ENCODE measurements around the gene TNS1. TPM values are rescaled to one million over a fixed set of nuclear protein-coding genes. Genes with fewer than 3 reads are reported as not detected.

The TNS1 gene
- total RNA-seq, 1 donor, result 48.9 TPM

DNA sequence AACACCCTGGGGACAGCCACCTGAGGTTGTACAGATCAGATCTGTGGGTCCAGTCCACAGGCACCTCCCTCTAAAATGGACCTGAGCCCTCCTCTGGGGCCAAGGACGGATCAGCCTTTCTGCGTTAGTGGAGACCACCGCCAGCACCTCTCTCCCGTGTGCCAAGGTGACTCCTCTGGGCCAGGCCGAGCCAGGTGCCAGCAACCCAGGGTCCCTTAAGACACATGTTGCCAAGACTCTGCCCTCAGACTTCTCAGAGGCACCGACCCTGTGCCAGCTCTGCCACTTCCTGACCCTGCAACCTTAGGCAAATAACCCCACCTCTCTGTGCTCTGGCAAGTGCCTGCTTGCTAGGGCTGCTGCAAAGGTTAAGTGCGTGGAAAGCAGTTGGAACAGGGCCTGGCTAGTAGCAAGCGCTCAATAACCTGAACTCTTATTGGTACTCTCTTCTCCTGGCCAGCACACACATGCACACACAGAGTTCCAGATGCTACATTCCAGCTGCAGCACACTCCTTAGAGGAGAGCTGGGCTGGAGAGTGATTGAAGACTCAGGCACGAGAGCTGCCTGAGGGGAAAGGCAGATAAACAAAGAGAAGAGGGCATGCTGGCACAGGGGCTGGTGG, 105.6 kb downstream of the TNS1 start:
- TF ChIP-seq, protein P1, sequence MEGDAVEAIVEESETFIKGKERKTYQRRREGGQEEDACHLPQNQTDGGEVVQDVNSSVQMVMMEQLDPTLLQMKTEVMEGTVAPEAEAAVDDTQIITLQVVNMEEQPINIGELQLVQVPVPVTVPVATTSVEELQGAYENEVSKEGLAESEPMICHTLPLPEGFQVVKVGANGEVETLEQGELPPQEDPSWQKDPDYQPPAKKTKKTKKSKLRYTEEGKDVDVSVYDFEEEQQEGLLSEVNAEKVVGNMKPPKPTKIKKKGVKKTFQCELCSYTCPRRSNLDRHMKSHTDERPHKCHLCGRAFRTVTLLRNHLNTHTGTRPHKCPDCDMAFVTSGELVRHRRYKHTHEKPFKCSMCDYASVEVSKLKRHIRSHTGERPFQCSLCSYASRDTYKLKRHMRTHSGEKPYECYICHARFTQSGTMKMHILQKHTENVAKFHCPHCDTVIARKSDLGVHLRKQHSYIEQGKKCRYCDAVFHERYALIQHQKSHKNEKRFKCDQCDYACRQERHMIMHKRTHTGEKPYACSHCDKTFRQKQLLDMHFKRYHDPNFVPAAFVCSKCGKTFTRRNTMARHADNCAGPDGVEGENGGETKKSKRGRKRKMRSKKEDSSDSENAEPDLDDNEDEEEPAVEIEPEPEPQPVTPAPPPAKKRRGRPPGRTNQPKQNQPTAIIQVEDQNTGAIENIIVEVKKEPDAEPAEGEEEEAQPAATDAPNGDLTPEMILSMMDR (IDR thresholded peaks at IDR 0.05; ENCODE audit: extremely low read depth, low read depth, low read length), result no peak
- peaks cover 20% of the 10 kb centered on the region for H3K4me1 ChIP-seq (ENCODE audit: insufficient read depth, low read length)
- DNase-seq (ENCODE audit: insufficient read length, low spot score, missing footprints), result peak; percentile 41
- H3K36me3 ChIP-seq (ENCODE audit: insufficient read depth, low read length), result peaks cover 72% of the 10 kb centered on the region
- peaks cover 22% of the 10 kb centered on the region for H3K79me2 ChIP-seq (ENCODE audit: insufficient read depth, low read length)
- no peak overlapping the region for H2AFZ ChIP-seq (ENCODE audit: low read length)
- peaks cover 52% of the 10 kb centered on the region for H4K20me1 ChIP-seq (ENCODE audit: insufficient read depth, low read length)
- no peak overlapping the region for H3K27ac ChIP-seq (ENCODE audit: low read depth, low read length)
- H3K4me3 ChIP-seq (ENCODE audit: insufficient read depth, low read length), result no peak overlapping the region
- no peaks in the 10 kb centered on the region for H3K27me3 ChIP-seq (ENCODE audit: insufficient read depth, low read length)
- no peak overlapping the region for H3K4me2 ChIP-seq (ENCODE audit: insufficient read depth, low read length)
- H3K9me3 ChIP-seq (ENCODE audit: low read depth, low read length), result no peaks in the 10 kb centered on the region

DNA sequence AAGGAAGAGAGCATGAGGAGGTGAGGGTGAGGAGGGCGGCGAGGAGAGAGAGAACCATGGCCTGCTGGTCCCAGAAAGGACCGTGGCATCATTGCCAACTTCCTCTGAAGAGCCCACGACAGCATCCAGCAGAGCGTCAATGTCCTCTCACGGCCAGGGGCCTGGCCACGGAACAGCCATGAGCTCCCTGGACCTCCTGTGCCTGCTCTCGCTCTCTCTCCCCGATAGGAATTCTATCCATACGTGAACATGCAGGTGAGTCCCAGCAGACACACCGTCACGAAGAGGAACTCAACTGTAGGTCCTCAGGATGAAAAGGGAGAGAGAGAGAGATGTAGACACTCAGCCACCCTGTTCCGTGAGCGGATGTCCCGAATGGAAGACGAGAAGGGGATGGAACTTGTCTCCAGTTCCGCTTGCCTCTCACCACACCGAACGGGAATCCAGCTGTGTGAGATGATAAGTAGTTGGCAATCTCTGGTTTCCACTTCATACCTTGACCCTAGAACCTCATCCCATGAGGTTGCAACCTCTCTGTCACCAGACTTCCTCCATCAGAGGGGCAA, 107.6 kb downstream of the TNS1 start:
- DNase-seq (ENCODE audit: insufficient read length, low spot score, missing footprints), result peak; percentile 59
- no peaks in the 10 kb centered on the region for H3K9me3 ChIP-seq (ENCODE audit: low read depth, low read length)
- no peak overlapping the region for H2AFZ ChIP-seq (ENCODE audit: low read length)
- H3K79me2 ChIP-seq (ENCODE audit: insufficient read depth, low read length), result peaks cover 13% of the 10 kb centered on the region
- no peak overlapping the region for H3K4me3 ChIP-seq (ENCODE audit: insufficient read depth, low read length)
- TF ChIP-seq, protein P1 (IDR thresholded peaks at IDR 0.05; ENCODE audit: extremely low read depth, low read depth, low read length), result no peak
- H3K4me1 ChIP-seq (ENCODE audit: insufficient read depth, low read length), result peaks cover 14% of the 10 kb centered on the region
- no peaks in the 10 kb centered on the region for H3K27me3 ChIP-seq (ENCODE audit: insufficient read depth, low read length)
- H4K20me1 ChIP-seq (ENCODE audit: insufficient read depth, low read length), result peaks cover 47% of the 10 kb centered on the region
- peaks cover 77% of the 10 kb centered on the region for H3K36me3 ChIP-seq (ENCODE audit: insufficient read depth, low read length)
- H3K27ac ChIP-seq (ENCODE audit: low read depth, low read length), result no peak overlapping the region
- no peak overlapping the region for H3K4me2 ChIP-seq (ENCODE audit: insufficient read depth, low read length)

DNA sequence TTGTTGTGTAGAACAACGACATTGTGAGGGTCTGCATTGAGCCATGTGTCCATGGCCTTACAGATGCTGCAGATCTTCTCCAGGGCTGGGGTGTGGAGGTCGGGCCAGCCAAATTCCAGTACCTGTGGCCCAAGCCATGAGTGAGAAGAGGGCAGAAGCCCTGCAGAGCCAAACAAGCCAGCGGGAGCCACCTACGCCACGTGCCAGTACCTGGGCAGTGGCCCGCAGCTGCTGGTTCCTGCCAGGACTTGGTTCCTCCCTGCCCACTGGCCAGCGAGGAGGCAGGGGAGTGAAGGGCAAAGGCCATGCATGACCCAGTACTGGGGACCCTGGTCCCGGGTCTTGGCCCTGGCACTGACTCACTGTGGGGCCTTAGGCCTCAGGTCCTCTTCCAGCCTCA, 109.4 kb downstream of the TNS1 start:
- no peak overlapping the region for H2AFZ ChIP-seq (ENCODE audit: low read length)
- H3K27me3 ChIP-seq (ENCODE audit: insufficient read depth, low read length), result no peaks in the 10 kb centered on the region
- TF ChIP-seq, protein P1 (IDR thresholded peaks at IDR 0.05; ENCODE audit: extremely low read depth, low read depth, low read length), result no peak
- no peaks in the 10 kb centered on the region for H3K9me3 ChIP-seq (ENCODE audit: low read depth, low read length)
- peaks cover 9% of the 10 kb centered on the region for H3K4me1 ChIP-seq (ENCODE audit: insufficient read depth, low read length)
- peaks cover 43% of the 10 kb centered on the region for H4K20me1 ChIP-seq (ENCODE audit: insufficient read depth, low read length)
- H3K4me3 ChIP-seq (ENCODE audit: insufficient read depth, low read length), result no peak overlapping the region
- H3K79me2 ChIP-seq (ENCODE audit: insufficient read depth, low read length), result peaks cover 10% of the 10 kb centered on the region
- peaks cover 89% of the 10 kb centered on the region for H3K36me3 ChIP-seq (ENCODE audit: insufficient read depth, low read length)
- DNase-seq (ENCODE audit: insufficient read length, low spot score, missing footprints), result peak; percentile 41
- no peak overlapping the region for H3K4me2 ChIP-seq (ENCODE audit: insufficient read depth, low read length)
- H3K27ac ChIP-seq (ENCODE audit: low read depth, low read length), result no peak overlapping the region

DNA sequence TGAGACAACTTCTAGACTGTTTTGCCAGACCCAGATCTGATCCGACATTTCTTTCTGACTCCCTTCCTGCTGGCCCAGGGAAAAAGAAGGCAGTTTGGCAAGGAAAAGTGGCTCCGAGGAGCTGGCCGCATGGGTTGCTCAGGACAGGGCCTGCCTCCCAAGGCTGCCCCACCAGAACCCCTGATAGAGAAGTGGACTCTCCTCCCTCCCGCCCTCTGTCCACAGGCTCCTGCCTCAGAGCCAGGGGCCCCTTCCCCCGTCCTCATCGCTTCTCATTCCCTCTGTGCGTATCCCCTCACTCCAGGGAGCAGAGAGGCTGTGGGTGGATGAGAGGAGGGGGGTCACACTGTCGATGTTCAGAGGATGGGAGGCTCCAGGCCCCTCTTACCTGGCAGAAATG, 110.2 kb downstream of the TNS1 start:
- DNase-seq (ENCODE audit: insufficient read length, low spot score, missing footprints), result peak; percentile 29
- Histone ChIP-seq H3K79me2 (ENCODE audit: insufficient read depth, low read length) (peaks cover 9% of the 10 kb centered on the region), H4K20me1 (ENCODE audit: insufficient read depth, low read length) (peaks cover 41% of the 10 kb centered on the region), H3K36me3 (ENCODE audit: insufficient read depth, low read length) (peaks cover 89% of the 10 kb centered on the region), H3K4me2 (ENCODE audit: insufficient read depth, low read length) (no peak overlapping the region), H3K27ac (ENCODE audit: low read depth, low read length) (no peak overlapping the region), H3K27me3 (ENCODE audit: insufficient read depth, low read length) (no peaks in the 10 kb centered on the region), H3K4me1 (ENCODE audit: insufficient read depth, low read length) (peaks cover 9% of the 10 kb centered on the region), H3K9me3 (ENCODE audit: low read depth, low read length) (no peaks in the 10 kb centered on the region), H2AFZ (ENCODE audit: low read length) (no peak overlapping the region), H3K4me3 (ENCODE audit: insufficient read depth, low read length) (no peak overlapping the region)
- TF ChIP-seq, protein P1 (IDR thresholded peaks at IDR 0.05; ENCODE audit: extremely low read depth, low read depth, low read length), result no peak
